Embryonic facial prominence (tissue), 1 donor: ENCODE results near the gene SIRT2.
"Not testable (repeated sequence)": the region's sequence is repeated elsewhere in the genome, so short reads cannot be mapped to it uniquely, and the experiment has no call there.

Experiments
- DNase-seq: peaks from one replicate; pipeline ENCODE4 v3.0.0-alpha.2; 2016; ENCODE audit errors: extremely low spot score

SIRT2 gene

DNA sequence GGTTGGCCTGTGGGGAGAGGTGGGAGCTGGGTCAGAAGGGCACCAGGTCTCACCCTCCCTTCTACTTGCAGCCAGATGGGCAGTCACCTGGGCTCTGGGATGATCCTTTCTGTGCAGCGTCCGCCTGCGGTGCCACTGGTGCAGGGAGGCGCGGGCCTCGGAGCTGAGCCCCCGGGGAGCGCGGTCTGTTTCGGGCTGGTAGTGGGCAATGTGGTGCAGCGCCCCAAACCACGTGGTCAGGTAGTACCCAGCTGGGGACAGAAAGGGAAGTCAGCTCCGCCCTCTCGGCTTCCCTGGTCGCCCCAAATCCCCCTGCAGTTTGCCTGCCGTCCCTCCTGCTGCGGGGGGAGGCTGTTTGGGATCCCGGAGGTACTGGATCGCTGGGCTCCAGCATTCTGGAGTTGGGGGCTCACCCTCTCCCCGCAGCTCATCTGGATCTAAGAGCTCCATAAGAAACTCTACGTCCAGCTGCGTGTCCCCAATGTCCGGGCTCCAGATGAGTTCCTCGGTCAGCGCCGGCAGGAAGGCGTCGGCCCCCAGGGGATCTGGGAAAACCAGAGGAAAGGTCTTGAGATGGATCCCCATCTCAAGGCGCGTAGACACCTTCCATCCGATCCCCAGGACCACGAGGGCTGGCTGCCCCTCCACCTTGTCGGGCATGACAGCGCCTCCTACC, 30.1 kb downstream of the SIRT2 start:
- DNase-seq = no peak

DNA sequence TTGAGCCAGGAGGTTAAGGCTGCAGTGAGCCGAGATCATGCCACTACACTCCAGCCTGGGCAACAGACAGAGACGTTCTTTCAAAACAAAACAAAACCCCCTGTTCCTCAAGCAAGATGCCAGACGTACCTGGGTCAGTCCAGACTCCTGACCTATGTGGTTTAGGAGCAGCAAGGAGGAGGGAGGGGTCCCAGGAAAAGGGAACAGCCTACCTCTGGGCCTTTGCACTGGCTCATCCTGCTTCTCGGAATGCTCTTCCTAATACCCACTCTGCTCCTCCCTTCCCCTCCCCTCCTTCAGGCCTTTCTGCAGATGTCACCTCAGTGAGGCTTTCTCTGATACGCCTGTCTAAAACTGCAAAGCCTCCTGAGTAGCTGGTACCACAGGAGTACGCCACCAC, 30.9 kb downstream of the SIRT2 start:
- no peak for DNase-seq

DNA sequence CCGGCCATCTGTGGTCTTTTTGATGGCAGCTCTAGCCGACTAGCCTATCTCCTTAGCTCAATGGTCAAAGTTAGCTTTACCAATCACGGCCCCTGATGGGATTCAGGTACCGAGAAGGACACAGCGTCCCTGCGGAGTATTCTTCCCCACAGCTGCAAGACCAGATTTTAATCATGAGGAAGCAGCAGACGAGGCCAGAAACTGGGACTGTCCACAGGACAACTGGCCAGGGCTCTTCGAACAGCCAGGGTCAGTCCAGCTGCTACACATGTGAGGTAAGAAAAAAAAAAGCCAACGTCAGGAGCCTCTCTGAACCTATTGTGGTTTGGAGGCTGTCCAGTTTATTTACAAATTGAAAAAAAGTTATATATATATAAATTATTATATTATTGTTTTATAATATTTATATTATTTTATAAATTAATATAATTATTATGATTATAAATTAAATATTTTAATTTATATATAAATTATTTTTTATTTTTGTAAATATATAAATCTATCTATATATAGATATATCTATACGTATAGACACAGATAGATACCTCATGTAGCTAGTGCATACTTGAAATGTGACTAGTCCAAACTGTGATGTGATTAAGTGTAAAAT, 32.1 kb downstream of the SIRT2 start:
- DNase-seq = no peak

DNA sequence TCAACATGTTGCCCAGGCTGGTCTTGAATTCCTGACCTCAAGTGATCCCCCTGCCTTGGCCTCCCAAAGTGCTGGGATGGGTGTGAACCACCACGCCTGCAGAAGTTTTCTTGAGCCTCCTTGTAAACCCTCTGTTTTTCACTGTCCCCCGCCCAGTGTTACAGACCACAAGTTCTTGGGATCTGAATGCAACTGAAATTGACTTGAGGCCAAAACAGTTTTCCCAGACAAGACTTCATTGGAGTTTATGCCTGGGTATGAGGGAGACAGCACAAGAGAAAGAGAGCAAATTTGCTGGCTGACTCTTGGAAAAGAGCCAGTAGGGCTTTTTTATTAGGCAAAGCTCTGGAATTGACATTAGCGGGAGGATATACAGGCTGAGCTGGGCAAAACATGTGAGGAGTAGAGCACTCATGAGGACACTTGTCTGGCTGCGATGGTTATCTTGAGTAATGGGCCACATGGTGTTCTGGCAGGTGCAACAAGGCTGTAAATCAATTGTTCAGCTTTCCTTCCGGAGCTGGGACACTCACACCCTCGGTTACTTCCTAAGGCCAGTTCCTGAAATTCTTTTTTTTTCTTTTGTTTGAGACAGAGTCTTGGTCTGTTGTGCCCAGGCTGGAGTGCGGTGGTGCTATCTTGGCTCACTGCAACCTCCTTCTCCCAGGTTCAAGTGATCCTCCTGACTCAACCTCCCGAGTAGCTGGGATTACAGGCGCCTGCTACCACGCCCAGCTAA, 36.9 kb downstream of the SIRT2 start:
- no peak for DNase-seq

DNA sequence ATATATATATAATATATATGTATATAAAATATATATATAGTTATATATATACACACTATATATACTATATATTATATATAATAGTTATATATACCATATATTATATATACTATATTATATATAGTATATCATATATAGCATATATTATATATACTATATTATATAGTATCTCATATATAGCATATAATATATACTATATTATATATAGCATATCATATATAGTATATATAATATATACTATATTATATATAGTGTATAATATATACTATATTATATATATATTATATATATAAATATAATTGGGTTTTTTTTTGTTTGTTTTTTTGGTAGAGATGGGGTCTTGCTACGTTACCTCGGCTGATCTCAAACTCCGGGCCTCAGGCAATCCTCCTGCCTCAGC, 38.0 kb downstream of the SIRT2 start:
- DNase-seq = no peak

DNA sequence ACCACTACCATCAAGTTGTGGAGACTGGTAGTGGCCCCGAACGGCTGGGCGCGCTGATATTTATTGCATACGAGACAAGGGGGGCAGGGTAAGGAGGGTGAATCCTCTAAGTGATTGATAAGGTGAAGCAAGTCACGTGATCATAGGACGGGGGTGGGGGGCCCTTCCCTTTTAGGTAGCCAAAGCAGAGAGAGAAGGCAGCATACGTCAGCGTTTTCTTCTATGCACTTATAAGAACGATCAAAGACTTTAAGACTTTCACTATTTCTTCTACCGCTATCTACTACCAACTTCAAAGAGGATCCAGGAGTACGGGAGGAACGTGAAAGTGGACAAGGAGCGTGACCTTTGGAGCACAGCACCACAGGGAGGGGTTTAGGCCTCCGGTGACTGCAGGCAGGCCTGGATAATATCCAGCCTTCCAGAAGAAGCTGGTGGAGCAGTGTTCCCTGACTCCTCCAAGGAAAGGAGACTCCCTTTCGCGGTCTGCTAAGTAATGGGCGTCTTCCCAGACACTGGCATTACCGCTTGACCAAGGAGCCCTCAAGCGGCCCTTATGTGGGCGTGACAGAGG, 39.7 kb downstream of the SIRT2 start:
- not testable (repeated sequence) for DNase-seq

DNA sequence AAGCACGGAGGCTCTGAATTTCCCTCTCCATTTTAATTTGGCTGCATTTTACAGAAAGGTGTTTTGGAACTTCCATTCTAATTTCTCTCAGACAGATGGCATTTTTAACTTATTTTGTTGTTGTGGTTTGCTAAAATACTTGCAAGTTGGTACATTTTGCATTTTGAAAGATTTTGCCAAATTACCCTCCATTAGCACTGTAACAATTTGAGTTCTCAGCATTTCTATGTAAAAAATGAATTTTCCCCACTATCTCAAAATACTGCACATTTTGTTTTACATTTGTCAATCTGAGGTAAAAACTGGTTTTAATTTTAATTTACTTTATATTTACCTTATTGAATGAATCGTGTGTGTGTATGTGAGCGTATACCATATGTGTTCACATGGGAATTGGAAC, 42.6 kb downstream of the SIRT2 start:
- no peak for DNase-seq

DNA sequence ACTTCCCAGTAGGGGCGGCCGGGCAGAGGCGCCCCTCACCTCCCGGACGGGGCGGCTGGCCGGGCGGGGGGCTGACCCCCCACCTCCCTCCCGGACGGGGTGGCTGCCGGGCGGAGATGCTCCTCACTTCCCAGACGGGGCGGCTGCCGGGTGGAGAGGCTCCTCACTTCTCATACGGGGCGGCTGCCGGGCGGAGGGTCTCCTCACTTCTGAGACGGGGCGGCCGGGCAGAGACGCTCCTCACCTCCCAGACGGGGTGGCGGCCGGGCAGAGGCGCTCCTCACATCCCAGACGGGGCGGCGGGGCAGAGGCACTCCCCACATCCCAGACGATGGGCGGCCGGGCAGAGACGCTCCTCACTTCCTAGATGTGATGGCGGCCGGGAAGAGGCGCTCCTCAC, 43.7 kb downstream of the SIRT2 start:
- DNase-seq = not testable (repeated sequence)

DNA sequence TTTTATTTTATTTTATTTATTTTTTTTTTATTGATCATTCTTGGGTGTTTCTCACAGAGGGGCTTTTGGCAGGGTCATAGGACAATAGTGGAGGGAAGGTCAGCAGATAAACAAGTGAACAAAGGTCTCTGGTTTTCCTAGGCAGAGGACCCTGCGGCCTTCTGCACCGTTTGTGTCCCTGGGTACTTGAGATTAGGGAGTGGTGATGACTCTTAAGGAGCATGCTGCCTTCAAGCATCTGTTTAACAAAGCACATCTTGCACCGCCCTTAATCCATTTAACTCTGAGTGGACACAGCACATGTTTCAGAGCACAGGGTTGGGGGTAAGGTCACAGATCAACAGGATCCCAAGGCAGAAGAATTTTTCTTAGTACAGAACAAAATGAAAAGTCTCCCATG, 44.5 kb downstream of the SIRT2 start:
- DNase-seq = not testable (repeated sequence)

DNA sequence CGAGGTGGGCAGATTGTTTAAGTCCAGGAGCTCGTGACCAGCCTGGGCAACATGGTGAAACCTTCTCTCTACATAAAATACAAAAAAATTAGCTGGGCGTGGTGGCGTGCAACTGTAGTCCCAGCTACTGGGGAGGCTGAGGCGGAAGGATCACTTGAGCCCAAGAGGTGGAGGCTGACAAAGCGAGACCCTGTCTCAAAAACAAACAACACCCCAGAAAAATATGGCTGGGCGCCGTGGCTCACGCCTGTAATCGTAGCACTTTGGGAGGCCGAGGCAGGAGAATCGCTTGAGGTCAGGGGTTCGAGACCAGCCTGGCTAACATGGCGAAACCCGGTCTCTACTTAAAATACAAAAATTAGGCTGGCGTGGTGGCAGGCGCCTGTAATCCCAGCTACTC, 46.2 kb downstream of the SIRT2 start:
- no peak for DNase-seq

DNA sequence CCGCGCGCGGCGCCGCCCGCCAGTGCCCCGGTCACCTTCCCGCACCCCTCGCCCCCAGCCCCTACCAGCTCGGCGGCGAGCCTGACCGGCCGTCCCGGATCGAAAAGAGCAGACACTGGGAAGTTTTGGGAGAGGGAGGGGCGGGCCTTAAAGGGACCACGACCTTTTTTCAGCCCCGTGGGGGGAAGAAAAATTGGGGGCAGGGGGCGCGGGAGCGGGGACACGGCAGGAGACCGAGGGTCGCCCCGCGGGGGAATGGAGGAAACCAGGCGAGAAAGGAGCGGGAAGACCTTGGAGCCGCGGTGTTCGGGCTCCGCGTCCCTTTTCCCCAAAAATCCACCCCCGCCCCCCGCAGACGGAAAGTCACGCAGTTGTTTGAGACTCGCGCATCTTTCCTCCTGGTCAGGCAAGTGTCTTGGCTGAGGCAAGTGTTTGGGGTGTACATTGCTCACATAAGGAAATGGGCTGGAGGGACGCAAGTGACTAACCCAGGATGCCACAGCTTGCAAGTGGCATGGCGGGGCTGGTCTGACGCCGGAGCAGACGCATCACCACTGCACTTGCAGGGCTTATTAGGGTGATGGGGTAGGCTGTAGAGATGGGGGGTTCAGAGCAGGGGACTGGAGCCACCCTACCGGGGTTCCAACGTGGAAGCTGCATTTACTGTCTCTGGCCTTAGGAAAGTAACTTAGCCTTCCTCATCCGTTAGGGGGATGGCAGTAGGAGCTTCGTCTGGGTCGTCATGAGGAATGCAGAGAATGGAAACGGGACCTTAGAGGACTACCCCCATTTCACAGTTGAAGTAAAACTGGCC, 47.0 kb downstream of the SIRT2 start:
- no peak for DNase-seq

DNA sequence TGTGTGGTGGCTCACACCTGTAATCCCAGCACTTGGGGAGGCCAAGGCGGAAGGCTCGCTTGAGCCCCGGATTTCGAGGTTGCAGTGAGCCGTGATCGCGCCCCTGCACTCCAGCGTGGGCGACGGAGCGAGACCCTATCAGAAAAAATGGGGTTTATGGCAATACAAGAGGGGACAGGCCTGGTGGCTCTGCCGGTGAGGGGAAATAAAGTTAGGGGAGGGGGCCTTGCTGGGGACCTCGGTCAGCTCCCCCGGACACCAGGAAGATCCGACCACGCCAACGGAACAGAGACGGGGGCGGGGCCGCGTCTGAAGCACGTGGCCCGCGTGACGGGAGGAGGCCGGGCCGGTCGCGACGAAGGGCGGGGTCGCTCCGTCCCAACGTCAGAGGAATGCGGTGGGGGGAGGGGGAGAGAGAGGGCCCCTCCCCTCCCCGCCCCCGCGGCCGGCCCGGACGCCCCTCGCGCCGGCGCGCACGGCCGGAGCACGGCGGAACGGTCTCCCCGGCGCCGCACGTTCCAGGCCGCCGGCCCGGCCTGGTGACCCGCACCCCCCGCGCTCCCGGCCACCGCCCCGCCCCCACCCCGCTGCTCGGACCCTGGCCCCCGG, 47.7 kb downstream of the SIRT2 start:
- DNase-seq = peak; percentile 92

DNA sequence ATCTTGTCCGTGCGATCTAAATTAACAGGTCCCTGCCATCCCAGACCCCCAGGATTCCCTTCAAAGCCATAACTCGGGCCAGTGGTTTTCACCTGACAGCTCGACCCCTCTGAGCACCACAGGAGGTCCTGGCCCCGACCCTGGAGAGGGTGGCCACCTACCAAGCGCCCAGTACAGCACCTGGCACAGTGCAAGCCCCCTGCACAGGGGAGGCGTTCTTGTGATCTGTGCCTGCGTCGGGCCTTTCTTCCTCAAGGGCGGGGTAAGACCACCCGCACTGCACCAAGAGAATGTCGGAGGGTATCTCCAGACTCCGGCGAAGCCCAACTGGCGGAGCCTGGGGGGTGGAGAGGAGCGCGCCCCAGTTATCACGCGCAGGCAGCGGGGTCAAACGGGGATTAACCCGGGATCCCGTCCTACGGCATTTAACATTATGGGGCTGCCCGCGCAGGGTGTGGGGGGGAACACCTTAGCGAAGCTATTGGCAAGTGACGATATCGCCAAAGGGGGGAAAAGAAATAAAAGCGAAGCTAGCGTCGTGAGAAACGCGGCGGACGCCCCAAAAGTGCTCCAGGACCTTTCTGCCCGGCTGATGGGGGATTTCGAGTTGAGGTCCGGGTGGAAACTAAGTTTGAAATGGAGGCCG, 48.3 kb downstream of the SIRT2 start:
- DNase-seq = peak; percentile 25

DNA sequence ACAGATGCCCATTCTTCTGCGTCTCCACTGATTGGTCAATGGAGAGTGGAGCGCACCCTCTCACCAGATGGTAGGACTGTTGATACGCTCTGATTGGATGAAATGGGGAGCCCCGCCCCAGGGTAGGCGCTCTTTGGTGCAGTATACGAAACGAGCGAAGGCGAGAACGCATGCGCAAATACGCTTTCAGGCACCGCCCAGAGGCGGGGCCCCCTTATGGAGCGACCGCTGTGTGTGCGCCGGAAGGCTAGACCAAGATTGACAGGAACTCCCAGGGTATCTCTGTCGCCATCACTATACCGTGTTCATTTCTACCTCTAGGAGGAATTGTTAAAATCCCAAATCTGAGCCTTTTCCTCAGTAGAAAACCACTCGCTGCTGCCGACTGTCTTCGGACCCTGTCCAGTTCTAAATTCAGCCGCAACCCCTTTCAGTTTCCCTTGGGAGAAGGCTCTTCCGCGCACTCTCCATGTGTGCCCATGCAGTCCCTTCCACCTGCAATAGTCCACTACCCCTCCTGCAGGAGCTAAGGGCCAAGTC, 48.9 kb downstream of the SIRT2 start:
- no peak for DNase-seq

DNA sequence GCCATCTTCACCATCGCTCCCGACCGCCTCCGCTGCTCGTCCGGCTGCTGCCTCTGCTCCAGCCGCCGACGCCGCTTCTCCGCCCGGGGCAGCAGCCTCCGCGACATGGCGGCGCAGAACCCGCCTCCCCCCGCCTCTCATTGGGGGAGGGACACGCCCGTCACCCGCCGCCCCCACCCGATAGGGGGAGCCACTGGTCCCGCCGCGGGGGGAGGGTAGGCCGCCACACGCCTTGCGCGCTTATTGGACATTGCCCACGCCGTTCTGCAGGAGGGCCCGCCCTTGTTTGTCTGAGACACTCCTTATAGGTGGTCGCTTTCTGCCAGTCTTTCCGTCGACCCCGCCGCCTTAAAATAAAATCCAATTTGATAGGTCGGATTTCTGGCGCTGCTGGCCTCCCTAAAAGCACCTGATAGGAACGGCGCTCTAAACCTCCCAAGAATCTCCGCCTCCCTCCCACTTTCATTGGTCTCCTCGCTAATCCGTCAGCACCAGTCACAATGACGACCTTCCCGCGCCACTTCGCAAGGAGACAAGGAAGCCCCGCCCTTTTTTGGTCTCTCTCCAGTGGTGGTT, 49.5 kb downstream of the SIRT2 start, which contains the start of gene HNRNPL:
Gene HNRNPL (minus strand): TSS at position 127 of the 576 bp plus-strand sequence. CDS start 20 bp downstream, at position 107.
- peak; percentile 100 for DNase-seq

DNA sequence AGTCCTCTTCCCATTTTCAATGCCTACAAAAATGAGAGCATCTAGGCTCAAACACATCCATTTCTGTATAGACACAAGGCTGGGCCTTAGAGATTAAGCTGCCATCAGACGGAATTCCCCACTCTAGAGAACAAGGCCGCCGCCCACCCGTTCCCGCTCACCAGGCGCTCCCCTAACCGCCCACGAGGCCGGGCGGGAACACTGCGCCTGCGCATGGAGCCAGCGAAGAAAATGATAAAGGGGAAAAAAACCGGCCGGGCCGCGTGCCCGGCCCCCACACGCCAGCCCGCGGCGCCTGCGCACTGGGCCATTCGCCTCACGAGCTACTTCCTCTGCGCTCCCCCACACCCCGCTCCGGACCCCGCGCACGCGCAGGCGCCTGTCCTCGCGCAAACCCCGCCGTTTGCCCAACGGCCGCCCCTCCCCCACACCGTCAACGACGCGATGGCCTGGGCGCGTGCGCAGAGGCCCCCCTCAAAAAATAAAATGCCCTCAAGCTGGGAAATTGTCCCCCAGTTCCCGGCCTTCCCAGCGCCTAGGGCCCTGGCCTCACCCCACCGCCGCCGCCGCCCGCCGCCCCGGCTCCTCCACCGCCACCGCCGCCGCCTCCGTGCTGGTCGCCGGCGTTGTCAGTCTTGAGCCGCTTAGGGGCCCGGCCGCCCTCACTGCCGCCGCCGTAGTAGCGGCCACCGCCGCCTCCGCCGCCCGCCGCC, 50.1 kb downstream of the SIRT2 start:
- DNase-seq = peak; percentile 93

DNA sequence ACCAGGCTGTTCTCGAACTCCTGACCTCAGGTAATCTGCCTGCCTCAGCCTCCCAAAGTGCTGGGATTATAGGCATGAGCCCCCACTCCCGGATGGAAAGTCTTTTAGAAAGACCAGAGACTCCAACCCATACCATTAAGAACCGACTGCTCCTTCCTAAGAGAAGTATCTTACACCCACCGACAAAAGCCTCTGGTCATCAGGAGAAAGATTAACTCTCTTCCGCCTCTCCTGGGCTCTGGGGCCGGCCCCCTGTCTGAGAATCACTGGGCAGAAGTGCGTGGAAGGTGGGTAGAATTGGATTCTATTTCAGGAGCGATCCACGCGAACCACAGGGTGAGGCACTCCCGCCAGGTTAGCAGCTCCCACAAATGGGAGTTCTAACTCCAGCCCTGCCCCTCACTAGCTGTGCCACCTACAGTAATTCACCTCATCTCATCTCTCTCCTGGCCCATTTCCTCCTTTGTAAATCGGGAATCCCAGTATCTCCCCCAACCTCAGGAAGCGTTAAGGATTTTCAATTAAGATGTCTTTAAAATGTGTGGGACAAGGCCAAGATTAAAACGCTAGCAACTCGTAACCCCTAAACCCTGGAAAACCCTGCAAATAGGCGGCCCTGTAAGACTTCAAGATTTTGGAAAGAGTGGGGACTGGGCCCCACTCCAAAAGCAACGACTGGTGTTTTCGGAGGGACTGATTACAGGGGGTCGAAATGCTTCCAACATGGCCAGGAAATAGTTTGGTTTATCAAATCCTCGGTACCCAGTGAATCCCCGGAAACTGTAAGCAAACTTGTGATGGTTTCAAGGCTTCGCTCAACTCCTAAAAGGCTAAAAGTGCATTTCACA, 50.9 kb downstream of the SIRT2 start:
- DNase-seq = no peak

DNA sequence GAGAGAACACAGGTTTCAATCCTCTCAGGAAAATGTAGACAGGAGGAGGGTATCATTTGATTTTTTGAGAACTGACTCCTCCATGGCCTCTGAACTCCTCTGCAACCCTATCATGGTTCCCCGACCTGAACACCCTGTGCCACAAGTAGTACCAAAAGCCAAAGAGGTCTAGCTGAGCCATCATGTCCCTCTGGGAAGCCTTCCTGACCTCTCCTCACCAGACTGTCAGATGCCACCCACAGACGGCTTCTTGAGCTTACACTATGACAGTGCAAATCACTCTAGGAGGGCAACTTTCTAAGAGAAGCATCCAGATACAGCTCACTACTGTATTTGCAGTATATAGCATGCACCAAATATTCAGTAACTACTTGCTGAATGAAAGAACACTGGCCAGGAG, 53.3 kb downstream of the SIRT2 start:
- no peak for DNase-seq
